ENCODE data around the gene DHX57.

DNA sequence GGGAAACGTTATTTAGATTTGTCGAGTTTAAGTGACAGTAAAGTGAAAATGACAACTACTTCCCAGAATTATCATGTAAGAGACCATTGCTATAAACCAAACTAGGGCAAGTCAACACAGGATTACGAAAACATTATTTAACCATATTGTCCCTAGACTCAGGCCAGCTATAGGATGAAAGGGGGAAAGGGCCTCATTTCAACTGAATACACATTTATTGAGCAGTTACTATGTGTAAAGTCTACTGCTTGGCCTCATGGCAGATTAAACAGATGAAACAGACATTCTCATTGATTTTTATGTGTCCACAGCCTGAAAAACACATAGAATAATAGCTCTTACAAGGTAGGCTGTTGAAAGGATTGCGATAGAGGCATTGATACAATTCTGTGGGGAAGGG, 46.7 kb upstream of the DHX57 start:
- TF ChIP-seq, protein P1, sequence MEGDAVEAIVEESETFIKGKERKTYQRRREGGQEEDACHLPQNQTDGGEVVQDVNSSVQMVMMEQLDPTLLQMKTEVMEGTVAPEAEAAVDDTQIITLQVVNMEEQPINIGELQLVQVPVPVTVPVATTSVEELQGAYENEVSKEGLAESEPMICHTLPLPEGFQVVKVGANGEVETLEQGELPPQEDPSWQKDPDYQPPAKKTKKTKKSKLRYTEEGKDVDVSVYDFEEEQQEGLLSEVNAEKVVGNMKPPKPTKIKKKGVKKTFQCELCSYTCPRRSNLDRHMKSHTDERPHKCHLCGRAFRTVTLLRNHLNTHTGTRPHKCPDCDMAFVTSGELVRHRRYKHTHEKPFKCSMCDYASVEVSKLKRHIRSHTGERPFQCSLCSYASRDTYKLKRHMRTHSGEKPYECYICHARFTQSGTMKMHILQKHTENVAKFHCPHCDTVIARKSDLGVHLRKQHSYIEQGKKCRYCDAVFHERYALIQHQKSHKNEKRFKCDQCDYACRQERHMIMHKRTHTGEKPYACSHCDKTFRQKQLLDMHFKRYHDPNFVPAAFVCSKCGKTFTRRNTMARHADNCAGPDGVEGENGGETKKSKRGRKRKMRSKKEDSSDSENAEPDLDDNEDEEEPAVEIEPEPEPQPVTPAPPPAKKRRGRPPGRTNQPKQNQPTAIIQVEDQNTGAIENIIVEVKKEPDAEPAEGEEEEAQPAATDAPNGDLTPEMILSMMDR (IDR thresholded peaks at IDR 0.05) = no peak
- no peak for TF ChIP-seq EZH2 (IDR thresholded peaks at IDR 0.05)
- no peak for TF ChIP-seq EZH2phosphoT487 (IDR thresholded peaks at IDR 0.05)
